HG02610 (cell line): ENCODE results near the gene TTC7B.

Experiments
- ATAC-seq: cut with Tn5 transposase; IDR thresholded peaks from one replicate; pipeline ENCODE4 v1.9.1; 2021; ENCODE audit warnings: mild to moderate bottlenecking, moderate library complexity; ENCODE audit not compliant: unreplicated experiment

The TTC7B gene

GRCh38 chr14:90743425-90743824 lies 72.8 kb downstream of the TTC7B start:
- no peak for ATAC-seq

GRCh38 chr14:90742729-90743128 lies 73.5 kb downstream of the TTC7B start:
- ATAC-seq = no peak

- ATAC-seq = no peak
Measured at GRCh38 chr14:90742252-90742651, 74.0 kb downstream of the TTC7B start.

GRCh38 chr14:90741682-90741946 lies 74.6 kb downstream of the TTC7B start:
- no peak for ATAC-seq

- no peak for ATAC-seq
Measured at GRCh38 chr14:90740946-90741681, 75.1 kb downstream of the TTC7B start.

GRCh38 chr14:90740081-90740480 lies 76.1 kb downstream of the TTC7B start:
- no peak for ATAC-seq

- no peak for ATAC-seq
Measured at GRCh38 chr14:90739318-90740068, 76.7 kb downstream of the TTC7B start.

GRCh38 chr14:90733139-90733808 lies 83.0 kb downstream of the TTC7B start:
- no peak for ATAC-seq

GRCh38 chr14:90732718-90733117 lies 83.5 kb downstream of the TTC7B start:
- no peak for ATAC-seq

- no peak for ATAC-seq
Measured at GRCh38 chr14:90732139-90732538, 84.1 kb downstream of the TTC7B start.

GRCh38 chr14:90731487-90731886 lies 84.7 kb downstream of the TTC7B start:
- ATAC-seq = no peak

- ATAC-seq = no peak
Measured at GRCh38 chr14:90730206-90730766, 85.9 kb downstream of the TTC7B start.

- no peak for ATAC-seq
Measured at GRCh38 chr14:90728951-90729350, 87.3 kb downstream of the TTC7B start.

GRCh38 chr14:90727082-90727481 lies 89.1 kb downstream of the TTC7B start:
- no peak for ATAC-seq

- ATAC-seq = no peak
Measured at GRCh38 chr14:90726656-90727055, 89.6 kb downstream of the TTC7B start.

- no peak for ATAC-seq
Measured at GRCh38 chr14:90724866-90725265, 91.4 kb downstream of the TTC7B start.

GRCh38 chr14:90722590-90722989 lies 93.6 kb downstream of the TTC7B start:
- ATAC-seq = no peak

GRCh38 chr14:90721619-90722305 lies 94.5 kb downstream of the TTC7B start:
- ATAC-seq = no peak

GRCh38 chr14:90720832-90721231 lies 95.4 kb downstream of the TTC7B start:
- no peak for ATAC-seq

GRCh38 chr14:90720336-90720735 lies 95.9 kb downstream of the TTC7B start:
- no peak for ATAC-seq

GRCh38 chr14:90717916-90718315 lies 98.3 kb downstream of the TTC7B start:
- ATAC-seq = no peak
